ENCODE data around the gene MYO10.

- TF ChIP-seq CTCF (IDR thresholded peaks at IDR 0.05): no peak
- no peak for TF ChIP-seq POLR2AphosphoS5 (IDR thresholded peaks at IDR 0.05)
- no peak for TF ChIP-seq POLR2A (IDR thresholded peaks at IDR 0.05)
- no peak for TF ChIP-seq EP300 (IDR thresholded peaks at IDR 0.05)
Observed at GRCh38 chr5:16912080-16912479, 24.0 kb downstream of the MYO10 start.

Measured in upper lobe of left lung (tissue), 4 donors.